K562 (cell line): Measurements from ENCODE around the gene RIPOR1. TPM values are rescaled to one million over a fixed set of nuclear protein-coding genes. Genes with fewer than 3 reads are reported as not detected.
A peak's percentile ranks its signal among the peaks of the same experiment; 100 is the strongest.

Experiments used
- CCNT2 ChIP-seq: IDR thresholded peaks from 2 replicates; pipeline ENCODE4 v1.6.1; 2011; ENCODE audit warnings: borderline replicate concordance, low read depth, mild to moderate bottlenecking, moderate library complexity, mixed read lengths, low read length; ENCODE audit not compliant: insufficient read length; ENCODE audit errors: extremely low read depth
- CTBP1 ChIP-seq: fragments of 450-650 bp; IDR thresholded peaks from 2 replicates; pipeline ENCODE4 v1.6.1; 2016; ENCODE audit warnings: borderline replicate concordance
- MTA3 ChIP-seq: fragments of 450-650 bp; formaldehyde crosslinking; IDR thresholded peaks from 2 replicates; pipeline ENCODE4 v1.6.1; 2017; ENCODE audit warnings: mild to moderate bottlenecking, borderline replicate concordance
- PHF8 ChIP-seq: fragments of 200-600 bp; sonication (generic); IDR thresholded peaks from 2 replicates; pipeline ENCODE4 v1.6.1; 2012; ENCODE audit warnings: mixed run types, mild to moderate bottlenecking, inconsistent platforms, low read length, moderate library complexity, borderline replicate concordance
- PML ChIP-seq: IDR thresholded peaks from 2 replicates; pipeline ENCODE4 v1.6.1; 2012; ENCODE audit warnings: low read length, inconsistent platforms
- SMAD1 ChIP-seq: fragments of 150-350 bp; IDR thresholded peaks from 2 replicates; pipeline ENCODE4 v1.6.1; 2014; ENCODE audit warnings: low read length, low read depth; ENCODE audit not compliant: partially characterized antibody
- SMAD3 ChIP-seq: fragments of 450-650 bp; formaldehyde crosslinking; conservative IDR thresholded peaks from 2 replicates; pipeline ENCODE4 v1.4.0; 2020; ENCODE audit warnings: mild to moderate bottlenecking
- U2AF2 ChIP-seq: fragments of 200-400 bp; formaldehyde crosslinking; optimal IDR thresholded peaks from 2 replicates; pipeline ENCODE3; 2017; ENCODE audit warnings: low read depth, mild to moderate bottlenecking, low read length
- ZNF586 ChIP-seq: fragments of 450-650 bp; formaldehyde crosslinking; conservative IDR thresholded peaks from 2 replicates; pipeline ENCODE4 v1.4.0; 2020; ENCODE audit warnings: mild to moderate bottlenecking, moderate library complexity
- polyA plus RNA-seq, 8 experiments: library from polyadenylated mRNA; depleted of rRNA in 4 of 8; stranded (reverse) in 5 of 8; unstranded in 3 of 8; fragments of >200 nt; fragmentation: Nextera tagmentation in 2 of 8; fragmentation: Illumina TruSeq in 1 of 8; extraction: Ambion mirVana in 2 of 8; extraction: Trizol in 1 of 8; gene quantifications; 2 replicates each; pipeline versions ENCODE4 v1.2.1 to v1.2.3, GENCODE V29; 2011 to 2014; ENCODE audit warnings: inconsistent platforms in 1 of 8, missing spikeins in 1 of 8
- total RNA-seq, 7 experiments: library from RNA; depleted of rRNA in 6 of 7; stranded (reverse); fragments of >200 nt in 6 of 7; fragmentation: Illumina TruSeq in 2 of 7; extraction: Trizol in 2 of 7; gene quantifications; 2 replicates each; pipeline versions ENCODE4 v1.2.1 to v1.2.3, GENCODE V29; 2011 to 2021; ENCODE audit warnings: low replicate concordance in 1 of 7
- TF ChIP-seq, protein P1 (sequence below): sonication (generic); formaldehyde crosslinking; IDR thresholded peaks from 2 replicates; pipeline ENCODE4 v1.8.0; 2023; ENCODE audit warnings: mild to moderate bottlenecking, missing genetic modification reagents
- TF ChIP-seq, protein P2 (sequence below): fragments of 250-450 bp; sonication (Bioruptor Pico); IDR thresholded peaks from 2 replicates; pipeline ENCODE4 v1.5.0; 2021; ENCODE audit warnings: mild to moderate bottlenecking, moderate library complexity
- TF ChIP-seq, protein P3 (sequence below), 3 experiments: fragments of 200-800 bp in 1 of 3; fragments of 250-450 bp in 1 of 3; fragments of 450-650 bp in 1 of 3; sonication (Bioruptor Pico) in 1 of 3; sonication (Bioruptor generic) in 1 of 3; formaldehyde crosslinking in 1 of 3; IDR thresholded peaks; 2 replicates each; pipeline versions ENCODE4 v1.6.1 to v1.8.0; 2016 to 2022; ENCODE audit warnings: mild to moderate bottlenecking in 2 of 3, missing genetic modification characterization in 2 of 3, missing compliant biosample characterization in 1 of 3, moderate library complexity in 1 of 3
- TF ChIP-seq, protein P4 (sequence below): fragments of 250-450 bp; sonication (Bioruptor Pico); IDR thresholded peaks from 2 replicates; pipeline ENCODE4 v1.4.0; 2020; ENCODE audit warnings: mild to moderate bottlenecking

The RIPOR1 gene
- total and polyA plus RNA-seq, 9 of the 15 experiments (the other 6 are each of a cell fraction or from before 2014, with no cell fraction given): 0.36 to 31.1 (median 3.0) TPM

DNA sequence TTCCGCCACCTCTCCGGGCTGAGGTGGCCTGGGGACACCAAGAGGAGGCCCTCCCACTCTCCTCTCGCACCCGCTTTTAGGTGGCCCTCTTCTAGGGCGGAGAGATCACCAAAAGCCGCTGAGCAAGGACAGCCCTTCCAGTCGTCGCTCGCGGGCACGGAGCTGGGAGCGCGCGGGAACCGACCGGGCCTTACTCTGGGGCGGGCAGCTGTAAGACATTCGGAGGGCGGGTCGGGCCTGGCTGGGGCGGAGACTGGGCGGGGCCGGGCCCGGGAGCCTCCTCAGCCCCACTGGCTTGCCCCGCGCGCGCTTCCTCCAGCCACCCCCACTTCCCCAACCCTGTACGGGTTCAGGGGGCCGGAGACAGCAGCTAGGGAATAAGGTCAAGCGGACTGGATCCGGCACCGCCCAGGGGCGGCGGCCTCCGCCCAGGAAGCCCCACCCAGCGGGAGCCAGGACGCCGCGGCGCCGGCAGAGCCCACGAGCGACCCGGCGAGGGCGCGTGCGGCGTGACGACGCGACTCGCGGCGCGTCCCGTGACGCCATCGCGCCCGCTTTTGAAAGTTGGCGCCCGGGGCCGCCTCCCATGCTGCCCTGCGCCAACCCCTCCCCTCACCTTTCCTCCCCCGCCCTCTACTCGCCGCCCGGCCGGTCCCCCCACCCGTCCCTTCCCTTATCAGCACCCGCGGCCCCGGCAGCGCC is 33.3 kb downstream of the RIPOR1 start (continued):
- TF ChIP-seq, protein P1, sequence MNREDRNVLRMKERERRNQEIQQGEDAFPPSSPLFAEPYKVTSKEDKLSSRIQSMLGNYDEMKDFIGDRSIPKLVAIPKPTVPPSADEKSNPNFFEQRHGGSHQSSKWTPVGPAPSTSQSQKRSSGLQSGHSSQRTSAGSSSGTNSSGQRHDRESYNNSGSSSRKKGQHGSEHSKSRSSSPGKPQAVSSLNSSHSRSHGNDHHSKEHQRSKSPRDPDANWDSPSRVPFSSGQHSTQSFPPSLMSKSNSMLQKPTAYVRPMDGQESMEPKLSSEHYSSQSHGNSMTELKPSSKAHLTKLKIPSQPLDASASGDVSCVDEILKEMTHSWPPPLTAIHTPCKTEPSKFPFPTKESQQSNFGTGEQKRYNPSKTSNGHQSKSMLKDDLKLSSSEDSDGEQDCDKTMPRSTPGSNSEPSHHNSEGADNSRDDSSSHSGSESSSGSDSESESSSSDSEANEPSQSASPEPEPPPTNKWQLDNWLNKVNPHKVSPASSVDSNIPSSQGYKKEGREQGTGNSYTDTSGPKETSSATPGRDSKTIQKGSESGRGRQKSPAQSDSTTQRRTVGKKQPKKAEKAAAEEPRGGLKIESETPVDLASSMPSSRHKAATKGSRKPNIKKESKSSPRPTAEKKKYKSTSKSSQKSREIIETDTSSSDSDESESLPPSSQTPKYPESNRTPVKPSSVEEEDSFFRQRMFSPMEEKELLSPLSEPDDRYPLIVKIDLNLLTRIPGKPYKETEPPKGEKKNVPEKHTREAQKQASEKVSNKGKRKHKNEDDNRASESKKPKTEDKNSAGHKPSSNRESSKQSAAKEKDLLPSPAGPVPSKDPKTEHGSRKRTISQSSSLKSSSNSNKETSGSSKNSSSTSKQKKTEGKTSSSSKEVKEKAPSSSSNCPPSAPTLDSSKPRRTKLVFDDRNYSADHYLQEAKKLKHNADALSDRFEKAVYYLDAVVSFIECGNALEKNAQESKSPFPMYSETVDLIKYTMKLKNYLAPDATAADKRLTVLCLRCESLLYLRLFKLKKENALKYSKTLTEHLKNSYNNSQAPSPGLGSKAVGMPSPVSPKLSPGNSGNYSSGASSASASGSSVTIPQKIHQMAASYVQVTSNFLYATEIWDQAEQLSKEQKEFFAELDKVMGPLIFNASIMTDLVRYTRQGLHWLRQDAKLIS (CRISPR knock-in tag): peak; percentile 62; the same call in 1 of the 2 replicates
- TF ChIP-seq ZNF586 (CRISPR knock-in tag) (no peak), CTBP1 (peak; percentile 95), SMAD1 (peak; percentile 54), MTA3 (peak; percentile 91), PHF8 (peak; percentile 69), SMAD3 (CRISPR knock-in tag) (no peak), PML (peak; percentile 54; the same call in 1 of the 2 replicates), U2AF2 (no peak), CCNT2 (peak; percentile 97)
- TF ChIP-seq, protein P2, sequence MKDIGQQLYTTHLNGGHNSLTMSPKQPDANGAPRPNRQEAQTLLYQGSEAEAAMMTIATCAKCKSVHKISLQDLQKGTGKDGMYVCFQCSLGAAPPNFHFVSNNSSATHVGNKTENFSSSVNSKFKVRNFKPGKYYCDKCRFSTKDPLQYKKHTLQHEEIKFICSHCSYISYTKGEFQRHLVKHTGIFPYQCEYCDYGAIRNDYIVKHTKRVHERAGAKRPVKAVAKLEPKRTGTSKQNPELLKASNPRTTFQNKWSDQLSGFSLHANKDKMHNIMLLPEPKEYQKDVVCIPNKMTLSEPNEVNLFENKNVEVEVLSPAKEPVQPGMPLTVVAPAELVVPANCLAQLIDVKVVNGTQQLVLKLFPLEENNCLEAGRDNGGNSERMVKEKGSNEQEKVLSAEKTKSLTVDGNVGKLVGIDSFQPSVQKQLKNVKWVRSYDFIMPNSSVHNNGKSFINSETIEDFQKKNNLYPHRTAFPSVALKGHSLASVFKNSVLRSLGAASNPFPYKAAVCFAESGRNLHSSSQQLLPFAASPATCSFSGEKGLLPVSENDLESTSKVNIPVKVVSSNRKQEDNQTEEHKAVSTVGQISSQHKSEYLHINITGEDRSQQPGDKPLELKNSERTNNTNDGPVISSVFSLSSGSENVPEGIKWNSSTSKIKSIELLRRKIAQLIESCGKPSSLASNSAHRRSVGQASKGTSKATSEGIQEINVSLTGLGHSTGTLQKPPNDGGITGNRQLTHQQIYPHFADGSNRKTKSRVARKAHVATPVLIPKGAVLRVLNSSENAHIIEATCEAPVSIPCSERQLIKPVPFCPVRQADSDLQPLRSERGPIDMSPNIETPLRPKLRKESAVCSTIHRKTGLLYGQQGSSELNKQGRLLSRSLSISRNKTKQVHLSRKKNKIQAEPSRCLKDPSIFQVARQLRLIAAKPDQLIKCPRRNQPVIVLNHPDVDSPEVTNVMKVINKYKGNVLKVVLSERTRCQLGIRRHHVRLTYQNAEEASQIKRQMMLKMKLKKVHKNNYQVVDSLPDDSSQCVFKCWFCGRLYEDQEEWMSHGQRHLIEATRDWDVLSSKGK (CRISPR knock-in tag): no peak
- TF ChIP-seq, protein P3, sequence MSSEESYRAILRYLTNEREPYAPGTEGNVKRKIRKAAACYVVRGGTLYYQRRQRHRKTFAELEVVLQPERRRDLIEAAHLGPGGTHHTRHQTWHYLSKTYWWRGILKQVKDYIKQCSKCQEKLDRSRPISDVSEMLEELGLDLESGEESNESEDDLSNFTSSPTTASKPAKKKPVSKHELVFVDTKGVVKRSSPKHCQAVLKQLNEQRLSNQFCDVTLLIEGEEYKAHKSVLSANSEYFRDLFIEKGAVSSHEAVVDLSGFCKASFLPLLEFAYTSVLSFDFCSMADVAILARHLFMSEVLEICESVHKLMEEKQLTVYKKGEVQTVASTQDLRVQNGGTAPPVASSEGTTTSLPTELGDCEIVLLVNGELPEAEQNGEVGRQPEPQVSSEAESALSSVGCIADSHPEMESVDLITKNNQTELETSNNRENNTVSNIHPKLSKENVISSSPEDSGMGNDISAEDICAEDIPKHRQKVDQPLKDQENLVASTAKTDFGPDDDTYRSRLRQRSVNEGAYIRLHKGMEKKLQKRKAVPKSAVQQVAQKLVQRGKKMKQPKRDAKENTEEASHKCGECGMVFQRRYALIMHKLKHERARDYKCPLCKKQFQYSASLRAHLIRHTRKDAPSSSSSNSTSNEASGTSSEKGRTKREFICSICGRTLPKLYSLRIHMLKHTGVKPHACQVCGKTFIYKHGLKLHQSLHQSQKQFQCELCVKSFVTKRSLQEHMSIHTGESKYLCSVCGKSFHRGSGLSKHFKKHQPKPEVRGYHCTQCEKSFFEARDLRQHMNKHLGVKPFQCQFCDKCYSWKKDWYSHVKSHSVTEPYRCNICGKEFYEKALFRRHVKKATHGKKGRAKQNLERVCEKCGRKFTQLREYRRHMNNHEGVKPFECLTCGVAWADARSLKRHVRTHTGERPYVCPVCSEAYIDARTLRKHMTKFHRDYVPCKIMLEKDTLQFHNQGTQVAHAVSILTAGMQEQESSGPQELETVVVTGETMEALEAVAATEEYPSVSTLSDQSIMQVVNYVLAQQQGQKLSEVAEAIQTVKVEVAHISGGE (CRISPR knock-in tag; IDR thresholded peaks at IDR 0.05): peak in 1 of 3 experiments; percentile 85; a peak in 1 of 6 replicates
- TF ChIP-seq, protein P4, sequence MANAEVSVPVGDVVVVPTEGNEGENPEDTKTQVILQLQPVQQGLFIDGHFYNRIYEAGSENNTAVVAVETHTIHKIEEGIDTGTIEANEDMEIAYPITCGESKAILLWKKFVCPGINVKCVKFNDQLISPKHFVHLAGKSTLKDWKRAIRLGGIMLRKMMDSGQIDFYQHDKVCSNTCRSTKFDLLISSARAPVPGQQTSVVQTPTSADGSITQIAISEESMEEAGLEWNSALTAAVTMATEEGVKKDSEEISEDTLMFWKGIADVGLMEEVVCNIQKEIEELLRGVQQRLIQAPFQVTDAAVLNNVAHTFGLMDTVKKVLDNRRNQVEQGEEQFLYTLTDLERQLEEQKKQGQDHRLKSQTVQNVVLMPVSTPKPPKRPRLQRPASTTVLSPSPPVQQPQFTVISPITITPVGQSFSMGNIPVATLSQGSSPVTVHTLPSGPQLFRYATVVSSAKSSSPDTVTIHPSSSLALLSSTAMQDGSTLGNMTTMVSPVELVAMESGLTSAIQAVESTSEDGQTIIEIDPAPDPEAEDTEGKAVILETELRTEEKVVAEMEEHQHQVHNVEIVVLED: peak; percentile 98
